Loucy (cell line): ENCODE measurements around the gene CAMTA1.
"Not testable (repeated sequence)": the region's sequence is repeated elsewhere in the genome, so short reads cannot be mapped to it uniquely, and the experiment has no call there.

ENCODE experiments used
- CTCF ChIP-seq: fragments of 200-600 bp; sonication (generic); conservative IDR thresholded peaks from 2 replicates; pipeline ENCODE4 v1.5.1; 2014; ENCODE audit warnings: mild to moderate bottlenecking, antibody characterized with exemption, low read length
- EZH2phosphoT487 ChIP-seq: fragments of 200-600 bp; IDR thresholded peaks from 2 replicates; pipeline ENCODE4 v1.6.1; 2018; ENCODE audit warnings: antibody characterized with exemption, mild to moderate bottlenecking, moderate library complexity, borderline replicate concordance

- TF ChIP-seq CTCF, EZH2phosphoT487: not testable (repeated sequence)
These were observed 545.5 kb downstream of the CAMTA1 start for GRCh38 chr1:7330726-7331125.
